H1 (cell line): ENCODE results near the gene IQCM. TPM values are rescaled to one million over a fixed set of nuclear protein-coding genes. Genes with fewer than 3 reads are reported as not detected.

Source experiments
- CTCF ChIA-PET: fragments of 300-600 bp; sonication (Branson Sonifier 250); formaldehyde crosslinking; loops from one replicate; lab custom pipeline; 2021; ENCODE audit not compliant: partially characterized antibody; lab: Charles Lee
- POLR2A ChIA-PET: fragments of 300-600 bp; sonication (Branson Sonifier 250); formaldehyde crosslinking; loops from one replicate; lab custom pipeline; 2021; ENCODE audit warnings: inconsistent platforms; ENCODE audit not compliant: partially characterized antibody; lab: Charles Lee
- DNase-seq, 2 experiments: peaks; one replicate each; pipeline versions ENCODE4 v3.0.0 to v3.0.0-alpha.2; 2010 to 2022; ENCODE audit warnings: low spot score in 2 of 2, low read depth in 1 of 2, mixed read lengths in 1 of 2
- FAIRE-seq: peaks from 2 replicates; lab custom pipeline; 2011; peaks lifted over from hg19 to GRCh38; lab: Jason Lieb, UNC
- H2AFZ ChIP-seq: 2 replicates; pipeline ENCODE4 v1.8.1; 2012; ENCODE audit warnings: low read length, inconsistent platforms
- H2AK5ac ChIP-seq: 2 replicates; pipeline ENCODE4 v1.6.1; 2013; ENCODE audit warnings: low read depth, low read length
- H2BK120ac ChIP-seq: replicated peaks from 2 replicates; pipeline ENCODE3; 2013; ENCODE audit warnings: low read depth, low read length, inconsistent platforms
- H2BK12ac ChIP-seq: 2 replicates; pipeline ENCODE4 v1.6.1; 2013; ENCODE audit warnings: low read depth, low read length
- H2BK15ac ChIP-seq: 2 replicates; pipeline ENCODE4 v1.6.1; 2013; ENCODE audit warnings: low read length
- H2BK20ac ChIP-seq: 2 replicates; pipeline ENCODE4 v1.6.1; 2013; ENCODE audit warnings: low read length
- H2BK5ac ChIP-seq: 2 replicates; pipeline ENCODE4 v1.6.1; 2013; ENCODE audit warnings: low read depth, low read length
- H3K14ac ChIP-seq: 2 replicates; pipeline ENCODE4 v1.6.1; 2013; ENCODE audit warnings: inconsistent platforms; ENCODE audit not compliant: insufficient read length
- H3K18ac ChIP-seq: 2 replicates; pipeline ENCODE4 v1.6.1; 2013; ENCODE audit warnings: low read length; ENCODE audit errors: extremely low read depth
- H3K23ac ChIP-seq: 2 replicates; pipeline ENCODE4 v1.6.1; 2013; ENCODE audit warnings: inconsistent platforms; ENCODE audit not compliant: insufficient read length
- H3K23me2 ChIP-seq: 2 replicates; pipeline ENCODE4 v1.6.1; 2013; ENCODE audit warnings: low read depth, low read length
- H3K27ac ChIP-seq: 2 replicates; pipeline ENCODE4 v1.6.1; 2011; ENCODE audit warnings: low read depth, low read length, inconsistent platforms
- H3K27me3 ChIP-seq, 4 experiments: replicated peaks in 1 of 4; 1 replicate in 1 of 4; 2 replicates in 3 of 4; pipeline versions ENCODE4 v1.6.1 to v1.8.1; 2011 to 2013; ENCODE audit warnings: low read length in 3 of 4, mild to moderate bottlenecking in 3 of 4, inconsistent platforms in 2 of 4, mixed read lengths in 2 of 4, moderate library complexity in 1 of 4; ENCODE audit not compliant: control insufficient read depth in 3 of 4, insufficient read depth in 3 of 4; ENCODE audit errors: extremely low read depth in 1 of 4
- H3K36me3 ChIP-seq, 4 experiments: 2 replicates each; pipeline versions ENCODE4 v1.6.1 to v1.8.1; 2011 to 2013; ENCODE audit warnings: mild to moderate bottlenecking in 4 of 4, low read length in 3 of 4, moderate library complexity in 2 of 4, control low read depth in 1 of 4, inconsistent platforms in 1 of 4; ENCODE audit not compliant: insufficient read depth in 4 of 4, control insufficient read depth in 2 of 4
- H3K4ac ChIP-seq: replicated peaks from 2 replicates; pipeline ENCODE3; 2013; ENCODE audit warnings: low read length, low read depth, mixed read lengths, inconsistent platforms; ENCODE audit not compliant: insufficient read length
- H3K4me1 ChIP-seq, 4 experiments: replicated peaks in 1 of 4; 1 replicate in 1 of 4; 2 replicates in 3 of 4; pipeline versions ENCODE4 v1.6.1 to v1.8.1; 2011 to 2013; ENCODE audit warnings: low read length in 3 of 4, inconsistent platforms in 2 of 4, mixed read lengths in 1 of 4; ENCODE audit not compliant: insufficient read depth in 4 of 4, control insufficient read depth in 3 of 4
- H3K4me2 ChIP-seq, 2 experiments: 2 replicates each; pipeline versions ENCODE4 v1.6.1 to v1.8.1; 2011 to 2013; ENCODE audit warnings: low read depth in 2 of 2, low read length in 2 of 2, control low read depth in 1 of 2, inconsistent platforms in 1 of 2, mild to moderate bottlenecking in 1 of 2; ENCODE audit not compliant: insufficient read depth in 1 of 2
- H3K4me3 ChIP-seq, 4 experiments: fragments of 200-600, 300-600 bp in 1 of 4; sonication (generic), shearing (Covaris generic), sonication (Bioruptor Twin) in 1 of 4; 2 replicates each; pipeline versions ENCODE4 v1.5.1 to v1.8.1; 2011 to 2016; ENCODE audit warnings: low read length in 4 of 4, low read depth in 3 of 4, control low read depth in 2 of 4, inconsistent platforms in 2 of 4, mild to moderate bottlenecking in 2 of 4, mixed read lengths in 1 of 4, moderate library complexity in 1 of 4; ENCODE audit not compliant: insufficient read depth in 2 of 4; ENCODE audit errors: extremely low read depth in 1 of 4
- H3K56ac ChIP-seq: replicated peaks from 2 replicates; pipeline ENCODE3; 2013; ENCODE audit warnings: low read depth, mild to moderate bottlenecking, mixed read lengths, low read length, inconsistent platforms; ENCODE audit not compliant: insufficient read length
- H3K79me1 ChIP-seq: 2 replicates; pipeline ENCODE4 v1.6.1; 2013; ENCODE audit warnings: low read depth, low read length, control low read depth
- H3K79me2 ChIP-seq, 2 experiments: 2 replicates each; pipeline versions ENCODE4 v1.6.1 to v1.8.1; 2012 to 2013; ENCODE audit warnings: low read length in 2 of 2, mild to moderate bottlenecking in 2 of 2, inconsistent platforms in 1 of 2; ENCODE audit not compliant: insufficient read depth in 2 of 2, control insufficient read depth in 1 of 2
- H3K9ac ChIP-seq, 4 experiments: replicated peaks in 1 of 4; 1 replicate in 1 of 4; 2 replicates in 3 of 4; pipeline versions ENCODE4 v1.6.1 to v1.8.1; 2011 to 2013; ENCODE audit warnings: low read depth in 3 of 4, low read length in 3 of 4, control low read depth in 2 of 4, mild to moderate bottlenecking in 2 of 4, moderate library complexity in 2 of 4, inconsistent platforms in 1 of 4; ENCODE audit errors: extremely low read depth in 1 of 4
- H3K9me3 ChIP-seq, 2 experiments: 2 replicates each; pipeline versions ENCODE4 v1.6.1 to v1.8.1; 2012 to 2013; ENCODE audit warnings: mild to moderate bottlenecking in 2 of 2, moderate library complexity in 2 of 2, control low read depth in 1 of 2, inconsistent platforms in 1 of 2, low read depth in 1 of 2, low read length in 1 of 2, mixed read lengths in 1 of 2; ENCODE audit not compliant: insufficient read depth in 2 of 2
- H4K20me1 ChIP-seq, 2 experiments: replicated peaks in 1 of 2; 2 replicates each; pipeline versions ENCODE3 to v1.8.1; 2011 to 2013; ENCODE audit warnings: inconsistent platforms in 2 of 2, low read length in 2 of 2, mild to moderate bottlenecking in 1 of 2; ENCODE audit not compliant: insufficient read depth in 2 of 2, control insufficient read depth in 1 of 2
- H4K5ac ChIP-seq: 2 replicates; pipeline ENCODE4 v1.6.1; 2013; ENCODE audit warnings: low read length, low read depth, mixed read lengths, inconsistent platforms; ENCODE audit not compliant: insufficient read length
- H4K8ac ChIP-seq: 2 replicates; pipeline ENCODE4 v1.8.0; 2013; ENCODE audit warnings: mild to moderate bottlenecking, moderate library complexity, low read length, inconsistent platforms; ENCODE audit not compliant: insufficient read depth; ENCODE audit errors: extremely low read depth
- H4K91ac ChIP-seq: replicated peaks from 2 replicates; pipeline ENCODE3; 2013; ENCODE audit warnings: low read length, mixed read lengths, inconsistent platforms; ENCODE audit not compliant: insufficient read length
- EP300 ChIP-seq, 2 experiments: IDR thresholded peaks; 1 replicate in 1 of 2; 2 replicates in 1 of 2; pipeline ENCODE4 v1.6.1; 2011 to 2012; ENCODE audit warnings: low read depth in 2 of 2, low read length in 2 of 2, mild to moderate bottlenecking in 2 of 2, borderline replicate concordance in 1 of 2, inconsistent platforms in 1 of 2, moderate library complexity in 1 of 2
- MAFK ChIP-seq: IDR thresholded peaks from 2 replicates; pipeline ENCODE4 v1.6.1; 2012; ENCODE audit warnings: low read depth, mild to moderate bottlenecking, improper control_type of control experiment, low read length
- SAP30 ChIP-seq: fragments of 300-600 bp; sonication (generic); IDR thresholded peaks from 2 replicates; pipeline ENCODE4 v1.7.1; 2012; ENCODE audit warnings: low read length, moderate library complexity, mild to moderate bottlenecking, inconsistent platforms; ENCODE audit not compliant: insufficient read depth, insufficient replicate concordance
- SIN3A ChIP-seq, 2 experiments: IDR thresholded peaks in 1 of 2; conservative IDR thresholded peaks in 1 of 2; 2 replicates each; pipeline ENCODE4 v1.6.1; 2011 to 2012; ENCODE audit warnings: low read length in 2 of 2, improper control_type of control experiment in 1 of 2, low read depth in 1 of 2, mild to moderate bottlenecking in 1 of 2
- SP1 ChIP-seq: IDR thresholded peaks from 2 replicates; pipeline ENCODE4 v1.6.1; 2011; ENCODE audit warnings: low read depth, low read length
- SRF ChIP-seq: IDR thresholded peaks from 2 replicates; pipeline ENCODE4 v1.6.1; 2011; ENCODE audit warnings: mild to moderate bottlenecking, low read depth, low read length, moderate library complexity
- WGBS, 2 experiments: shearing (Covaris generic) in 1 of 2; methylation state at CpG; one replicate each; pipeline versions ENCODE4 v1.1.6 to v1.1.7; 2013 to 2015; ENCODE audit warnings: low lambda C conversion rate in 2 of 2, mixed read lengths in 2 of 2, inconsistent platforms in 1 of 2, low coverage in 1 of 2, missing lambda C conversion rate in 1 of 2; ENCODE audit not compliant: insufficient replicate concordance in 2 of 2, insufficient coverage in 1 of 2, insufficient read length in 1 of 2; ENCODE audit errors: extremely low coverage in 1 of 2, missing lambda C conversion rate in 1 of 2; 5-methylcytosine and 5-hydroxymethylcytosine counted together
- polyA plus RNA-seq, 7 experiments: library from polyadenylated mRNA; depleted of rRNA in 3 of 7; stranded (reverse) in 5 of 7; unstranded in 2 of 7; fragments of >200 nt in 5 of 7; fragments of 200-250 nt in 2 of 7; gene quantifications; 1 replicate in 5 of 7; 2 replicates in 1 of 7; 4 replicates in 1 of 7; pipeline versions ENCODE4 v1.2.1 to v1.2.3, GENCODE V29; 2011 to 2013; ENCODE audit warnings: missing spikeins in 2 of 7, mixed read lengths in 2 of 7
- total RNA-seq: library from RNA; stranded (reverse); fragmentation: NEBNext Ultra II Directional; extraction: Animal tissue kit (Norgen Biotek cat#: 25700); gene quantifications from 2 replicates; pipeline ENCODE4 v1.2.1, GENCODE V29; 2021

Gene IQCM
- total and polyA plus RNA-seq, 2 of the 8 experiments (the other 6 are each of a cell fraction or from before 2014, with no cell fraction given) = not detected

DNA sequence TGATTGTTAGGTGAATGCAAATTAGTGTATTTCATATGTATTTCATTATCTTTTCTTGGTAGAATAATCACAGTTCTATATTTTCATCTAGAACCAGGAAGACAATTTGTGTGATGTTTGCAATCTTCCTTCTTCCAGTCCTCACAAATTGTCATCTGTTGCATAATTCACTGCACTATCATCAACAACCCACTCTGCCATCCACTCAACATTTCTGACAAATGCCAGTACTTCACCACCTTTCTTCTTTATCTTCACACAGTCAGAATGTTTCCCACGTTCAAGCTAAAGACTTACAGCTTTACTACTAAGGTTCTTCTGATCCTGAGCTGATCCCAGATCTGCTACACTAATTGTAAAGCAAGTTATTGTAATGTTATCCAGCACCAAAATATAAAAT is 107.8 kb downstream of the IQCM start:
- H2BK5ac ChIP-seq = no peak overlapping the region
- no peak overlapping the region for H3K14ac ChIP-seq
- H3K23me2 ChIP-seq = no peaks in the 10 kb centered on the region
- H3K4me2 ChIP-seq = no peak overlapping the region
- no peak overlapping the region for H4K8ac ChIP-seq
- H3K9ac ChIP-seq = no peak overlapping the region
- H2AFZ ChIP-seq = no peak overlapping the region
- H2BK15ac ChIP-seq = no peak overlapping the region
- H2BK12ac ChIP-seq = no peak overlapping the region
- CTCF ChIA-PET = interaction anchor here (0.8 to 3.0 kb wide), 4 partner anchors 8 to 190 kb away, joined by 3 to 9 read pairs (median 3); no protein-coding TSS in a partner anchor
- H3K27ac ChIP-seq = no peak overlapping the region
- no peak overlapping the region for H2AK5ac ChIP-seq
- no peak overlapping the region for H4K91ac ChIP-seq
- no peaks in the 10 kb centered on the region for H3K27me3 ChIP-seq
- no peak overlapping the region for H3K4ac ChIP-seq
- no peaks in the 10 kb centered on the region for H3K79me2 ChIP-seq
- H3K56ac ChIP-seq = no peak overlapping the region
- no peak overlapping the region for H2BK120ac ChIP-seq
- no peak overlapping the region for H3K18ac ChIP-seq
- H3K9me3 ChIP-seq = no peaks in the 10 kb centered on the region
- 29% methylated on average over 1 of the region's 1 CpG; no CpG with 5 or more reads in 1 of the 2 experiments for WGBS, 2 experiments
- POLR2A ChIA-PET = no interaction called here
- no peak overlapping the region for H2BK20ac ChIP-seq
- H4K5ac ChIP-seq = no peak overlapping the region
- H3K23ac ChIP-seq = no peak overlapping the region
- H3K79me1 ChIP-seq = no peaks in the 10 kb centered on the region
- no peaks in the 10 kb centered on the region for H3K36me3 ChIP-seq
- no peak for DNase-seq
- no peaks in the 10 kb centered on the region for H4K20me1 ChIP-seq
- H3K4me3 ChIP-seq = no peak overlapping the region
- no peak for FAIRE-seq
- TF ChIP-seq SIN3A (conservative IDR thresholded peaks at IDR 0.05 in 1 of 2, IDR thresholded peaks at IDR 0.05 in 1 of 2; ENCODE audit: low read depth in 1 of 2, low read length in 2 of 2) (no peak), SAP30 (no peak), MAFK (no peak), SP1 (no peak), SRF (no peak), EP300 (IDR thresholded peaks at IDR 0.05; ENCODE audit: borderline replicate concordance in 1 of 2, low read depth in 2 of 2, low read length in 2 of 2) (no peak)
- no peaks in the 10 kb centered on the region for H3K4me1 ChIP-seq
